MCF 10A (cell line): ENCODE measurements around the gene SRCIN1. TPM values are rescaled to one million over a fixed set of nuclear protein-coding genes. Genes with fewer than 3 reads are reported as not detected.

Experiments
- BruUV-seq: library from RNA; stranded (reverse); fragments of 400-500 nt; replicated peaks from 2 replicates; lab custom pipeline; 2021; lab: Mats Ljungman, UMichigan
- CTCF ChIA-PET: fragments of 300-600 bp; sonication (Branson Sonifier 250); formaldehyde crosslinking; extraction: SDS; loops from one replicate; lab custom pipeline; 2021; ENCODE audit warnings: antibody characterized with exemption, inconsistent platforms; lab: Yijun Ruan, JAX
- POLR2A ChIA-PET: fragments of 300-600, 350-650 bp; sonication (Branson Sonifier 250); formaldehyde crosslinking; extraction: SDS; loops from one replicate; lab custom pipeline; 2020; ENCODE audit warnings: antibody characterized with exemption, inconsistent platforms; lab: Yijun Ruan, JAX
- DNase-seq: peaks from one replicate; pipeline ENCODE4 v3.0.0-alpha.2; 2018; ENCODE audit not compliant: unreplicated experiment
- H3K27ac Mint-ChIP-seq: one replicate; pipeline ENCODE4 v1.8.0; 2022; ENCODE audit warnings: mild to moderate bottlenecking, low read depth, mixed read lengths; ENCODE audit not compliant: unreplicated experiment
- H3K27me3 Mint-ChIP-seq: one replicate; pipeline ENCODE4 v1.8.0; 2022; ENCODE audit warnings: mixed read lengths; ENCODE audit not compliant: insufficient read depth, unreplicated experiment
- H3K36me3 Mint-ChIP-seq: one replicate; pipeline ENCODE4 v1.8.0; 2022; ENCODE audit warnings: mild to moderate bottlenecking, moderate library complexity, mixed read lengths; ENCODE audit not compliant: insufficient read depth, unreplicated experiment
- H3K4me1 Mint-ChIP-seq: one replicate; pipeline ENCODE4 v1.8.0; 2022; ENCODE audit warnings: mixed read lengths; ENCODE audit not compliant: insufficient read depth, unreplicated experiment
- H3K4me3 Mint-ChIP-seq: one replicate; pipeline ENCODE4 v1.8.0; 2022; ENCODE audit warnings: mild to moderate bottlenecking, moderate library complexity, mixed read lengths; ENCODE audit not compliant: unreplicated experiment
- H3K9me3 Mint-ChIP-seq: one replicate; pipeline ENCODE4 v1.8.0; 2022; ENCODE audit warnings: mixed read lengths; ENCODE audit not compliant: unreplicated experiment
- intact Hi-C: fragments of 100-400 bp; cut with micrococcal nuclease; formaldehyde crosslinking; loops from 2 replicates; pipeline ENCODE4 v1.14.1; 2022
- total RNA-seq: library from RNA; stranded (reverse); gene quantifications from 2 replicates; pipeline ENCODE4 v1.2.3, GENCODE V29; 2022
- TF ChIP-seq, protein P1 (sequence below): fragments of 200-600 bp; IDR thresholded peaks from one replicate; pipeline ENCODE4 v1.8.0; 2022; ENCODE audit warnings: antibody characterized with exemption, mild to moderate bottlenecking; ENCODE audit not compliant: unreplicated experiment

Gene SRCIN1
- total RNA-seq, 1 experiment from 2014 or later, result 5.7 TPM

DNA sequence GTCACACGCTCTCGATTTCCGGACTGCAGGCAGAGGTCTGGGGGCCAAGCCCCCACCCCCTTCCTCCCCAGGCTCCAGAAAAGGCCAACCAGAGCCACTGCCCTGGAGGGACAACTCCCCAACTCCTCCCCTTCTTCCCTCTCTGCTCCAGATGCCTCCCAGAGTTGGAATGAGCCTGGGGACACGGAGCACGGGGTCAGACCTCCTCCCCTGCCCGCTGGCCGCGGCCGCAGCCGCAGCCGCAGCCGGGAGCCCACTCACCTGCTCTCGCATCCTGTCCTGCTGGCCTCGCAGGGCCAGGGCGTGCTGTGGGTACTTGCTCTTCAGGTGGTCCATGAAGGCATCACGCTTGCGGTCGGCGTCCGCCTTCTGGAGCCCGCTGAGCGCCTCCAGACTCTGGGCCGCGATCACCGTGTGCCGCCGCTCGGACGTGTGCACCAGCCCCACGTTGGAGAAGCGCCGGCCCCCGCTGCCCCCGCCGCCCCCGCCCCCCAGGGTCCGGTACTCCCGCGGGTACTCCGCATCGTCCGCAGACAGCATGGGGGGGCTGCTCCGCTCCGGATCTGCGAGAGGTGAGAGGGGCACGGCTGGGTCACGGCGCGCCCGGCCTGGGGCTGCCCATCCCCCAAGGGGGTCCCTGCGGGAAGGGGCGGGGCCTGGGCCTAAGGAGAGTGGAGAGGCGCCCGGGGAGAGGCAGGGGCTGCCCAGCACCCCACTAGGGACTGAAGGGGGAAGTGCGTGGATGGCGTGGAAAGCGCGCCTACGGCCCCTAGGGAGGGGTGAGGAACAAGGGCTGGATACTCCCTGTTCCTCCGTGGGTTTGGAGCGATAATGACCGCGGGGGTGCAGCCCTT is 27.3 kb downstream of the SRCIN1 start:
- DNase-seq, result no peak
- TF ChIP-seq, protein P1, sequence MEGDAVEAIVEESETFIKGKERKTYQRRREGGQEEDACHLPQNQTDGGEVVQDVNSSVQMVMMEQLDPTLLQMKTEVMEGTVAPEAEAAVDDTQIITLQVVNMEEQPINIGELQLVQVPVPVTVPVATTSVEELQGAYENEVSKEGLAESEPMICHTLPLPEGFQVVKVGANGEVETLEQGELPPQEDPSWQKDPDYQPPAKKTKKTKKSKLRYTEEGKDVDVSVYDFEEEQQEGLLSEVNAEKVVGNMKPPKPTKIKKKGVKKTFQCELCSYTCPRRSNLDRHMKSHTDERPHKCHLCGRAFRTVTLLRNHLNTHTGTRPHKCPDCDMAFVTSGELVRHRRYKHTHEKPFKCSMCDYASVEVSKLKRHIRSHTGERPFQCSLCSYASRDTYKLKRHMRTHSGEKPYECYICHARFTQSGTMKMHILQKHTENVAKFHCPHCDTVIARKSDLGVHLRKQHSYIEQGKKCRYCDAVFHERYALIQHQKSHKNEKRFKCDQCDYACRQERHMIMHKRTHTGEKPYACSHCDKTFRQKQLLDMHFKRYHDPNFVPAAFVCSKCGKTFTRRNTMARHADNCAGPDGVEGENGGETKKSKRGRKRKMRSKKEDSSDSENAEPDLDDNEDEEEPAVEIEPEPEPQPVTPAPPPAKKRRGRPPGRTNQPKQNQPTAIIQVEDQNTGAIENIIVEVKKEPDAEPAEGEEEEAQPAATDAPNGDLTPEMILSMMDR, result no peak
- ChIA-PET CTCF (interaction anchor here (0.6 to 7.0 kb wide), 2 partner anchors 19 to 30 kb away, joined by 3 to 86 read pairs; no protein-coding TSS in a partner anchor), POLR2A (interaction anchor here (0.7 to 1.0 kb wide), 2 partner anchors 20 to 109 kb away, joined by 4 to 5 read pairs; no protein-coding TSS in a partner anchor)
- Mint-ChIP-seq H3K4me3 (no peak overlapping the region), H3K27ac (no peak overlapping the region), H3K9me3 (no peaks in the 10 kb centered on the region), H3K27me3 (peaks cover 22% of the 10 kb centered on the region), H3K36me3 (peaks cover 6% of the 10 kb centered on the region), H3K4me1 (no peaks in the 10 kb centered on the region)
- intact Hi-C loops, result no loop called here
- no TSS peak for BruUV-seq

DNA sequence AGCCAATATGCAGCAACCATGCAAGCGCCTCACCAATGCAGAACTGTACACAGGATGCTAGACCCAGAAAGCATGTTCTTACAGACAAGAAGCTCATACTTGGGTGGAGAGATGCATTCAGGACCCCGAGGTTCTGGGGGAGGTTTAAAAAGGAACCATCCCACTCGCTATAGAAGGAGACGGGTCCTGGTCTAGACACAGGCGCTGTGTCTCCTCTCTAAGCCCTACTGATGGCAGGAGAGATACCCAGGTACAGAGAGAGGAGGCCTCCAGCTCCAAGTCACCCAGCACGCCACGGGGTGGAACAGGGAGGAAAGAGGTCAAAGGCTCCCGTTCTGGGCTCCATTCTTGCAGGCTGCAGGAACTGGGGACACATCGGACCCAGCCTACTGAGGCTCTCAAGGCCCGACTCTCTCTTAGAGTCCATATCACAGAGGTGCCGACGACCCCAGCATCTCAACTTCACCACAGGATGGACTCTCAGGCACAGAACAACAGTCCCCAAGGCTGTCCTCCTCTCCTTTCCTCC is 28.0 kb downstream of the SRCIN1 start:
- intact Hi-C loops, result no loop called here
- Mint-ChIP-seq H3K9me3 (no peaks in the 10 kb centered on the region), H3K4me3 (no peak overlapping the region), H3K27me3 (peaks cover 26% of the 10 kb centered on the region), H3K27ac (no peak overlapping the region), H3K4me1 (no peaks in the 10 kb centered on the region), H3K36me3 (peaks cover 6% of the 10 kb centered on the region)
- DNase-seq, result no peak
- ChIA-PET CTCF (interaction anchor here (0.6 to 1.7 kb wide), 4 partner anchors 16 to 69 kb away, joined by 3 to 6 read pairs (median 4); no protein-coding TSS in a partner anchor), POLR2A (interaction anchor here (0.8 kb wide), 1 partner anchor 19 kb away, joined by 3 read pairs; no protein-coding TSS in a partner anchor)
- TF ChIP-seq, protein P1, result no peak
- BruUV-seq, result no TSS peak

- H3K4me3 Mint-ChIP-seq, result no peak overlapping the region
- no TSS peak for BruUV-seq
- TF ChIP-seq, protein P1, result no peak
- no peak overlapping the region for H3K27ac Mint-ChIP-seq
- H3K36me3 Mint-ChIP-seq, result peaks cover 6% of the 10 kb centered on the region
- H3K27me3 Mint-ChIP-seq, result peaks cover 26% of the 10 kb centered on the region
- no peak for DNase-seq
- intact Hi-C loops, result no loop called here
- ChIA-PET POLR2A (interaction anchor here (0.8 kb wide), 1 partner anchor 18 kb away, joined by 3 read pairs; no protein-coding TSS in a partner anchor), CTCF (interaction anchor here (0.6 to 1.7 kb wide), 5 partner anchors 16 to 245 kb away, joined by 3 to 6 read pairs (median 4); no protein-coding TSS in a partner anchor)
- no peaks in the 10 kb centered on the region for H3K4me1 Mint-ChIP-seq
- no peaks in the 10 kb centered on the region for H3K9me3 Mint-ChIP-seq
Observed at GRCh38 chr17:38577244-38577643, 28.5 kb downstream of the SRCIN1 start.

DNA sequence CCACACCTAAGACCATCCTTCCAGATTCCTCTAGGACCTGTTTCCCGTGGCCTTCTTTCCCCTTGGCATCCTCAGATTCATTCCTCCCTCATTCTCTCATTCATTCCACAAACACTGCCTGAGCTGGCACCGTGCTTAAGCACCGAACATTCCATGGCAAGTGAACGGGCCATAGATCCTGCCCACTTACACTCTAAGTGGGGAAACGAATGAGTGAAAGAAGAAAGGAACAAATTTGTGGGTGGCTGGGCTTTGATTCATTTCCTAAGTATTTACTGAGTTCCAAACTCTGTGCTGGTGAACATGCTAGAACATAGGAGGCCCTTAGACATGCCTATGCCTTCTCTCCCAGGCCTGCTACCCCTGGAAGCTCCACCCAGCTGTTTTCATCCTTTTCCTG is 30.0 kb downstream of the SRCIN1 start:
- no peak for DNase-seq

More for the DNA sequence above, 30.0 kb downstream of the SRCIN1 start:
- Mint-ChIP-seq H3K36me3 (peaks cover 6% of the 10 kb centered on the region), H3K4me1 (no peaks in the 10 kb centered on the region), H3K27me3 (peaks cover 38% of the 10 kb centered on the region), H3K9me3 (no peaks in the 10 kb centered on the region), H3K4me3 (no peak overlapping the region), H3K27ac (no peak overlapping the region)
- intact Hi-C loops, result no loop called here
- ChIA-PET CTCF (interaction anchor here (0.6 to 1.7 kb wide), 4 partner anchors 17 to 84 kb away, joined by 3 to 6 read pairs (median 3); no protein-coding TSS in a partner anchor), POLR2A (no interaction called here)
- TF ChIP-seq, protein P1, result no peak
- no TSS peak for BruUV-seq
